AG09319 (cell line): ENCODE measurements around the gene PPP1R37.

Experiments
- DNase-seq: peaks from one replicate; pipeline ENCODE4 v3.0.0-alpha.2; 2010; ENCODE audit warnings: low read depth; ENCODE audit errors: extremely low read depth
- TF ChIP-seq, protein P1 (sequence below): IDR thresholded peaks from 2 replicates; pipeline ENCODE4 v1.5.1; 2011; ENCODE audit warnings: low read depth, mild to moderate bottlenecking, inconsistent platforms, low read length, moderate library complexity

The PPP1R37 gene

DNA sequence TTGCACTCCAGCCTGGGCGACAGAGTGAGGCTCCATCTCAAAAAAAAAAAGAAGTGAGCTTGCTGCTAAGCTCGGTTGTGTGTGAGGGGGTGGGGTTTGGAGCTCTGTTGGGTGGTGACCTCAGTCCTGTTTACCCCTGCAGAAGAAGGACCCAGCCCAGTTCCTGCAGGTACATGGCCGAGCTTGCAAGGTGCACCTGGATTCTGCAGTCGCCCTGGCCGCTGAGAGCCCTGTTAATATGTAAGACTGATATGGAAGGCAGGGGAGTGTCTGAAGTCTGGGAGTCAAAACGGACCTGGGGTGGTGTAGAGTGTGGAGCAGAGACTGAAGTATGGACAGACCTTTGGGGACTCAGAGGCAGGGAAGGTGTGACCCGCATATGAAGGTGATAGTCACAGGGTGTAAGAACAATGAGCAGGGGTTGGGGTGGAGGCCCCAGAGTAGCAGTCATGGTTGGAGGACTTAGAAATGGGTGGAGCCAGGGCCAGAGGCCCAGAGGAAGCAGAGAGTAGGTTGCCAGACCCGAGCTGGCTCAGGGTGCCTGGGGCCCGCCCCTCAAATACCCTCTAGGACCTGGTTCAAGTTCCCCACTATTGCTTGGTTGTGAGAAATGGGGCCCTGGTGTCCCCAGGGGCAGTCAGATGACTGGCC is 40.9 kb upstream of the PPP1R37 start:
- TF ChIP-seq, protein P1, sequence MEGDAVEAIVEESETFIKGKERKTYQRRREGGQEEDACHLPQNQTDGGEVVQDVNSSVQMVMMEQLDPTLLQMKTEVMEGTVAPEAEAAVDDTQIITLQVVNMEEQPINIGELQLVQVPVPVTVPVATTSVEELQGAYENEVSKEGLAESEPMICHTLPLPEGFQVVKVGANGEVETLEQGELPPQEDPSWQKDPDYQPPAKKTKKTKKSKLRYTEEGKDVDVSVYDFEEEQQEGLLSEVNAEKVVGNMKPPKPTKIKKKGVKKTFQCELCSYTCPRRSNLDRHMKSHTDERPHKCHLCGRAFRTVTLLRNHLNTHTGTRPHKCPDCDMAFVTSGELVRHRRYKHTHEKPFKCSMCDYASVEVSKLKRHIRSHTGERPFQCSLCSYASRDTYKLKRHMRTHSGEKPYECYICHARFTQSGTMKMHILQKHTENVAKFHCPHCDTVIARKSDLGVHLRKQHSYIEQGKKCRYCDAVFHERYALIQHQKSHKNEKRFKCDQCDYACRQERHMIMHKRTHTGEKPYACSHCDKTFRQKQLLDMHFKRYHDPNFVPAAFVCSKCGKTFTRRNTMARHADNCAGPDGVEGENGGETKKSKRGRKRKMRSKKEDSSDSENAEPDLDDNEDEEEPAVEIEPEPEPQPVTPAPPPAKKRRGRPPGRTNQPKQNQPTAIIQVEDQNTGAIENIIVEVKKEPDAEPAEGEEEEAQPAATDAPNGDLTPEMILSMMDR = no peak

DNA sequence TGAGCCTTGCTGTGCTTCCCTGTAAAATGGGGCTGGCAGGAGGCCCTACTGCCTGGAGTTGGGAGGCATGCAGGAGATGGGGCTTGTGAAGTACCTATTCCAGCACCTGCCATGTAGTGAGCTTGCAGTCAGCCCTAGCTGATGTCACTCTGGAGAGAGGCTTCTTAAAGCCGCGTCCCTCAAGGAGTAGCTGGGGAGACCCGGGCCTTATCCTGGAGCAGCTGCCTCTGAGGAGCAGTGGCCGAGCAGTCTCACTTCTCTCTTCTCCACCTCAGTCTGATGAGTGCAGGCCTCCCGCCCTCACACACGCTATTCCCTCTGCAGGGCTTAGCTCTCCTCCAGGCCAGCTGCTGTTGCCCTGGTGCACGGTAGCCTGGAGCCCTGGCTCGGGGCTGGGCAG is 36.1 kb upstream of the PPP1R37 start:
- TF ChIP-seq, protein P1 = no peak
- no peak for DNase-seq

More for the DNA sequence above, 40.9 kb upstream of the PPP1R37 start:
- DNase-seq = no peak

DNA sequence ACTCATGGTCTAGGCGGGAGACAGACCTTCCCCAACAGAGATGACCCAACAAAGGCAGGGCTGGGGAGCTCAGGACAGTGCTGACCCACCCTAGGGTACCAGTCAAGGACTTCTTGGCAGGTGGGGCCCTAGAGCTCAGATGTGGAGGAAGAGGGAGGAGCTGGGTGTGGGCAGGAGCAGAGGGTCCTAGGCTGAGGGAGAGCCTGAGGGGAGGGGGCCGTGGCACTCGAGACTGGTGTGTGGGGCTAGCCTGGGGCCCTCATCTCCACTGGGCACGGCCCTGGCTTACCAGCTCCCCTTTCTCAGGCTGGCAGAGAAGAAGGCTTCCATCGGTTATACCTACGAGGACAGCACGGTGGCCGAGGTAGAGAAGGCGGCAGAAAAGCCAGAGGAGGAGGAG is 35.5 kb upstream of the PPP1R37 start:
- DNase-seq = no peak
- TF ChIP-seq, protein P1 = no peak

DNA sequence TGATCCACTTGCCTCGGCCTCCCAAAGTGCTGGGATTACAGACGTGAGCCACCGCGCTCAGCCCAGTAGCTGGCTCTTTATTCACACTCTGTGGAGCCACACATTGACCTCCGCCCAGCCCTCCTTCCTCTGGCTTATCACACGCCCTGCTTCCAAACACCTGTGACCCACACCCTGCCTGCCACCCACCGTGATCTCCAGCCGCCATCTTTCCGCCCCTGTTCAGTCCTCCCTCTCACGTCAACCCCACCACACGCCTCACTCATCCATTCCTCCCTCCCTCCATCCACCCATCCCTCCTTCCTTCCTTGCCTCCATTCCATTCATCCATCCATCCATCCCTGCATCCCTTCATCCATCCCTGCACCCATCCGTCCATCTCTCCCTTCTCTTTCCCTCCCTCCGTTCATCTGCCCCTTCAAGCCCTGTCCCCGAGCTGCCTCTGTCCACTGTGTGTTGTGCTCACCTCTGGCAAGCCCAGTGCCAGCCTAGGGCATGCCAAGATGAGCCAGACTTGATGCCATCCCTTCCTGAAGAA is 34.3 kb upstream of the PPP1R37 start:
- no peak for DNase-seq
- TF ChIP-seq, protein P1 = no peak

DNA sequence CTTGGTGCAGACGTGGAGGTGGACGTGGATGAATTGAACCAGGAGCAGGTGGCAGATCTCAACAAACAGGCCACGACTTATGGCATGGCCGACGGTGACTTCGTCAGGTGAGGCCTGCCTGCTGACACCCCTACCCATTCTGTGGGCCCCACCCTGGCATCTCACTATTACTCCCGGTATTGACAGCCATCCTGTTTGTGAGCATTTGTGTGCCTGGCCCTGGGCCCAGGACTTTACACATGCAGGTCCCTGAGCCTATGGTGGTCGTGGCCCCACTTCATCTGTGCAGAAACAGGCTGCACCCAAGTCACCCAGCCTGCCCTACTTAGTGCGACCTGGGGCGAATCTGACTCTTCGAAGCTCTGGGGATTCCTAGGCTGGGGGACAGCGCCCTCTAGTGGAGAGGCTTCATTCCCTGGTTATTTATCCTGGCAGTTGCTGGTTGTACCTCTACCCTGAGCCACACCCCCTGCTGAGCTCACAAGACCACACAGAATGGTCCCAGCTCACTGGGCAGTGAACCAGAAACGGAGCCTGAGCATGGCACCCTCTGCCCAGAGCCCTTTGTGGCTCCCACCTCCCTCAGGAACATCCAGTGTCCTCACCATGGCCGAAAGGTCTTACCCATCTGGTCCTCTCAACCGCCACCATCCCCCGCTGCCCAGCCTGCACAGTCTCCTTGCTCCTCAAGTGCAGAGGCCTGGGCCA is 33.6 kb upstream of the PPP1R37 start:
- TF ChIP-seq, protein P1 = peak; percentile 82

DNA sequence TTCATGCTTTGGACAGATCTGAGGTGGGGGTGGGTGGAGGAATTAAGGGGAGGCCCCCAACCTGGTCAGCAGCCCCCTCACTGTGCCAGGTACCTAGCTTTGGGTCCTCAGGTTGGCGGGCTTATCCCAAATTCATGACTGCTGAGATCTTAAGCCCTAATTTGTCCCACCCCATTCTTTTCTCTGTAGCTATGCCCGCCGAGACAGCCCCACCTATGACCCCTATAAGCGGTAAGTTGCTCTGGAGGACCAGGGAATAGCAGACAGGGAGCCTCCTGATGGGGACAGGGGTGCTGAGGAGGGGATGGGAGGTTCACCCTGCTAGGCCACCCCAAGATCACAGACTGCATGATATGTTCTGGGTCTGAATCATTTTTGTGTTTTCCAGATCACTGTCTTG is 31.0 kb upstream of the PPP1R37 start:
- TF ChIP-seq, protein P1 = no peak
- no peak for DNase-seq

More for the DNA sequence above, 33.6 kb upstream of the PPP1R37 start:
- peak; percentile 24 for DNase-seq
